Limb (tissue), 2 donors: ENCODE data around the gene RPL37.
"Not testable (repeated sequence)": the region's sequence is repeated elsewhere in the genome, so short reads cannot be mapped to it uniquely, and the experiment has no call there.

ENCODE experiments used
- DNase-seq, 2 donors: peaks; one replicate each; pipeline ENCODE4 v3.0.0-alpha.2; 2016; ENCODE audit errors: extremely low spot score in 2 of 2

The RPL37 gene

GRCh38 chr5:40797273-40798011, 37.6 kb downstream of the RPL37 start:
- DNase-seq = peak; percentile 39 to 81

- no peak for DNase-seq
Measured at GRCh38 chr5:40796487-40796889, 38.5 kb downstream of the RPL37 start.

GRCh38 chr5:40794877-40795276, 40.1 kb downstream of the RPL37 start:
- DNase-seq = not testable (repeated sequence)

GRCh38 chr5:40794340-40794739, 40.7 kb downstream of the RPL37 start:
- DNase-seq = not testable (repeated sequence)

GRCh38 chr5:40792691-40793090, 42.3 kb downstream of the RPL37 start:
- DNase-seq = not testable (repeated sequence)

GRCh38 chr5:40791715-40792139, 43.3 kb downstream of the RPL37 start:
- DNase-seq = no peak

- no peak for DNase-seq
Measured at GRCh38 chr5:40790947-40791593, 44.0 kb downstream of the RPL37 start.

- not testable (repeated sequence) for DNase-seq
Measured at GRCh38 chr5:40788941-40789340, 46.1 kb downstream of the RPL37 start.

GRCh38 chr5:40787986-40788385, 47.0 kb downstream of the RPL37 start:
- no peak for DNase-seq

GRCh38 chr5:40786664-40787063, 48.4 kb downstream of the RPL37 start:
- DNase-seq = not testable (repeated sequence)

GRCh38 chr5:40784916-40785315, 50.1 kb downstream of the RPL37 start:
- DNase-seq = no peak

- DNase-seq = no peak
Measured at GRCh38 chr5:40784027-40784653, 50.9 kb downstream of the RPL37 start.

GRCh38 chr5:40781843-40782409, 53.1 kb downstream of the RPL37 start:
- DNase-seq = no peak

- DNase-seq = no peak
Measured at GRCh38 chr5:40780858-40781257, 54.2 kb downstream of the RPL37 start.

- no peak for DNase-seq
Measured at GRCh38 chr5:40780199-40780598, 54.8 kb downstream of the RPL37 start.

GRCh38 chr5:40779561-40779960, 55.5 kb downstream of the RPL37 start:
- no peak for DNase-seq

- DNase-seq = no peak
Measured at GRCh38 chr5:40778133-40778532, 56.9 kb downstream of the RPL37 start.

- no peak for DNase-seq
Measured at GRCh38 chr5:40776658-40776977, 58.4 kb downstream of the RPL37 start.

GRCh38 chr5:40775846-40776657, 59.0 kb downstream of the RPL37 start:
- DNase-seq = no peak
